ENCODE measurements around the gene IRX2. TPM values are rescaled to one million over a fixed set of nuclear protein-coding genes. Genes with fewer than 3 reads are reported as not detected.

The IRX2 gene
- polyA plus RNA-seq, 1 donor from 2014 or later: 0.95 TPM

- Histone ChIP-seq H3K9me2 (ENCODE audit: insufficient read depth, low read length) (no peaks in the 10 kb centered on the region), H3K9me3 (ENCODE audit: low read length) (peaks cover 3% of the 10 kb centered on the region), H3K4me2 (ENCODE audit: low read length) (no peak overlapping the region), H3F3A (ENCODE audit: insufficient read depth, low read length, poor library complexity, severe bottlenecking) (no peaks in the 10 kb centered on the region), H3K9ac (ENCODE audit: low read length) (no peak overlapping the region), H3K27ac (ENCODE audit: low read length) (no peak overlapping the region), H4K20me1 (ENCODE audit: insufficient read depth) (no peaks in the 10 kb centered on the region), H3K27me3 (ENCODE audit: insufficient read depth, low read depth, low read length) (no peaks in the 10 kb centered on the region), H2AFZ (ENCODE audit: low read depth, low read length) (no peak overlapping the region), H3K4me3 (ENCODE audit: low read length) (no peak overlapping the region), H3K36me3 (ENCODE audit: insufficient read depth, low read length) (no peaks in the 10 kb centered on the region), H3K79me2 (replicated peaks; ENCODE audit: insufficient read depth, low read length) (no peaks in the 10 kb centered on the region)
- TF ChIP-seq EZH2 (IDR thresholded peaks at IDR 0.05; ENCODE audit: borderline replicate concordance, insufficient read depth, low read length, poor library complexity, severe bottlenecking) (no peak), SMC3 (conservative IDR thresholded peaks at IDR 0.05; ENCODE audit: poor library complexity) (no peak), TAF1 (IDR thresholded peaks at IDR 0.05; ENCODE audit: low read depth) (no peak), MXI1 (conservative IDR thresholded peaks at IDR 0.05; ENCODE audit: poor library complexity, severe bottlenecking) (no peak), CTCF (IDR thresholded peaks at IDR 0.05; ENCODE audit: poor library complexity, severe bottlenecking) (no peak), RAD21 (conservative IDR thresholded peaks at IDR 0.05) (no peak), POLR2AphosphoS5 (IDR thresholded peaks at IDR 0.05) (no peak), EP300 (conservative IDR thresholded peaks at IDR 0.05; ENCODE audit: poor library complexity, severe bottlenecking) (no peak), REST (IDR thresholded peaks at IDR 0.05; ENCODE audit: borderline replicate concordance) (no peak)
Observed at GRCh38 chr5:2702096-2702879, 49.2 kb downstream of the IRX2 start.

GRCh38 chr5:2701592-2701991 is 49.9 kb downstream of the IRX2 start:
- no peaks in the 10 kb centered on the region for H3K79me2 ChIP-seq (replicated peaks; ENCODE audit: insufficient read depth, low read length)
- H3K9me3 ChIP-seq (ENCODE audit: low read length): peaks cover 3% of the 10 kb centered on the region
- no peaks in the 10 kb centered on the region for H3K36me3 ChIP-seq (ENCODE audit: insufficient read depth, low read length)
- no peaks in the 10 kb centered on the region for H3F3A ChIP-seq (ENCODE audit: insufficient read depth, low read length, poor library complexity, severe bottlenecking)
- H3K4me3 ChIP-seq (ENCODE audit: low read length): no peak overlapping the region
- H3K9ac ChIP-seq (ENCODE audit: low read length): no peak overlapping the region
- H3K27ac ChIP-seq (ENCODE audit: low read length): no peak overlapping the region
- no peak overlapping the region for H3K4me2 ChIP-seq (ENCODE audit: low read length)
- H3K27me3 ChIP-seq (ENCODE audit: insufficient read depth, low read depth, low read length): no peaks in the 10 kb centered on the region
- TF ChIP-seq CTCF (IDR thresholded peaks at IDR 0.05; ENCODE audit: poor library complexity, severe bottlenecking) (no peak), RAD21 (conservative IDR thresholded peaks at IDR 0.05) (no peak), EZH2 (IDR thresholded peaks at IDR 0.05; ENCODE audit: borderline replicate concordance, insufficient read depth, low read length, poor library complexity, severe bottlenecking) (no peak), EP300 (conservative IDR thresholded peaks at IDR 0.05; ENCODE audit: poor library complexity, severe bottlenecking) (no peak), REST (IDR thresholded peaks at IDR 0.05; ENCODE audit: borderline replicate concordance) (no peak), TAF1 (IDR thresholded peaks at IDR 0.05; ENCODE audit: low read depth) (no peak), POLR2AphosphoS5 (IDR thresholded peaks at IDR 0.05) (no peak), SMC3 (conservative IDR thresholded peaks at IDR 0.05; ENCODE audit: poor library complexity) (no peak), MXI1 (conservative IDR thresholded peaks at IDR 0.05; ENCODE audit: poor library complexity, severe bottlenecking) (no peak)
- H2AFZ ChIP-seq (ENCODE audit: low read depth, low read length): no peak overlapping the region
- no peaks in the 10 kb centered on the region for H3K9me2 ChIP-seq (ENCODE audit: insufficient read depth, low read length)
- no peaks in the 10 kb centered on the region for H4K20me1 ChIP-seq (ENCODE audit: insufficient read depth)

Measured in neural cell (in vitro differentiated cells).